H9 (cell line): ENCODE measurements around the gene NOMO2. TPM values are rescaled to one million over a fixed set of nuclear protein-coding genes. Genes with fewer than 3 reads are reported as not detected.
"Not testable (repeated sequence)": the region's sequence is repeated elsewhere in the genome, so short reads cannot be mapped to it uniquely, and the experiment has no call there.

Experiments
- DNase-seq: peaks from one replicate; pipeline ENCODE4 v3.0.0-alpha.2; 2017
- H2AFZ ChIP-seq: one replicate; pipeline ENCODE4 v1.6.1; 2013; ENCODE audit warnings: mild to moderate bottlenecking, low read length, control low read depth, moderate library complexity
- H2AK5ac ChIP-seq: 2 replicates; pipeline ENCODE4 v1.6.1; 2013; ENCODE audit warnings: low read length, control low read depth, mixed read lengths; ENCODE audit not compliant: insufficient read length
- H2BK120ac ChIP-seq: one replicate; pipeline ENCODE4 v1.6.1; 2013; ENCODE audit warnings: low read depth, mild to moderate bottlenecking, low read length, control low read depth, inconsistent platforms; ENCODE audit not compliant: poor library complexity, severe bottlenecking
- H2BK12ac ChIP-seq: 2 replicates; pipeline ENCODE4 v1.6.1; 2013; ENCODE audit warnings: low read length, control low read depth, mixed read lengths, low read depth; ENCODE audit not compliant: insufficient read length
- H2BK15ac ChIP-seq: 2 replicates; pipeline ENCODE4 v1.6.1; 2013; ENCODE audit warnings: low read depth, low read length, control low read depth
- H2BK20ac ChIP-seq: one replicate; pipeline ENCODE4 v1.6.1; 2013; ENCODE audit warnings: low read depth, mild to moderate bottlenecking, low read length, control low read depth, inconsistent platforms; ENCODE audit not compliant: poor library complexity, severe bottlenecking
- H2BK5ac ChIP-seq: 2 replicates; pipeline ENCODE4 v1.6.1; 2013; ENCODE audit warnings: low read length, control low read depth, mixed read lengths; ENCODE audit not compliant: insufficient read length
- H3K14ac ChIP-seq: 2 replicates; pipeline ENCODE4 v1.6.1; 2013; ENCODE audit warnings: low read length, control low read depth; ENCODE audit not compliant: insufficient read depth
- H3K18ac ChIP-seq: 2 replicates; pipeline ENCODE4 v1.6.1; 2013; ENCODE audit warnings: low read depth, mild to moderate bottlenecking, mixed read lengths, low read length, control low read depth; ENCODE audit not compliant: insufficient read length
- H3K23ac ChIP-seq: 2 replicates; pipeline ENCODE4 v1.6.1; 2013; ENCODE audit warnings: low read length, control low read depth, mixed read lengths, low read depth; ENCODE audit not compliant: insufficient read length
- H3K23me2 ChIP-seq: 2 replicates; pipeline ENCODE4 v1.6.1; 2013; ENCODE audit warnings: low read depth, mild to moderate bottlenecking, mixed read lengths, low read length, control low read depth; ENCODE audit not compliant: insufficient read length, poor library complexity, severe bottlenecking
- H3K27ac ChIP-seq: 2 replicates; pipeline ENCODE4 v1.5.1; 2013; ENCODE audit warnings: low read length, control low read depth, mixed read lengths, low read depth; ENCODE audit not compliant: insufficient read length
- H3K27me3 ChIP-seq: 2 replicates; pipeline ENCODE4 v1.6.1; 2013; ENCODE audit warnings: low read length, control low read depth, inconsistent platforms; ENCODE audit not compliant: insufficient read depth
- H3K4ac ChIP-seq: 2 replicates; pipeline ENCODE4 v1.6.1; 2013; ENCODE audit warnings: low read depth, mild to moderate bottlenecking, control low read depth, inconsistent platforms, low read length, moderate library complexity
- H3K4me1 ChIP-seq: 2 replicates; pipeline ENCODE4 v1.6.1; 2013; ENCODE audit warnings: low read length, control low read depth, inconsistent platforms; ENCODE audit not compliant: insufficient read depth
- H3K4me2 ChIP-seq: 2 replicates; pipeline ENCODE4 v1.6.1; 2013; ENCODE audit warnings: low read length, control low read depth, mixed read lengths; ENCODE audit not compliant: insufficient read length, insufficient read depth
- H3K56ac ChIP-seq: 2 replicates; pipeline ENCODE4 v1.6.1; 2013; ENCODE audit warnings: low read depth, mild to moderate bottlenecking, mixed read lengths, low read length, control low read depth; ENCODE audit not compliant: insufficient read length
- H3K79me1 ChIP-seq: 2 replicates; pipeline ENCODE4 v1.6.1; 2013; ENCODE audit warnings: low read depth, mild to moderate bottlenecking, moderate library complexity, low read length, control low read depth, inconsistent platforms; ENCODE audit not compliant: insufficient read depth, poor library complexity, severe bottlenecking
- H3K79me2 ChIP-seq: 2 replicates; pipeline ENCODE4 v1.6.1; 2013; ENCODE audit warnings: low read length, control low read depth, inconsistent platforms; ENCODE audit not compliant: insufficient read depth
- H3K9ac ChIP-seq: 2 replicates; pipeline ENCODE4 v1.6.1; 2013; ENCODE audit warnings: low read length, control low read depth, mixed read lengths; ENCODE audit not compliant: insufficient read length; ENCODE audit errors: extremely low read depth
- H3K9me3 ChIP-seq: one replicate; pipeline ENCODE4 v1.6.1; 2013; ENCODE audit warnings: low read depth, low read length, inconsistent platforms; ENCODE audit not compliant: control insufficient read depth
- H3T11ph ChIP-seq: one replicate; pipeline ENCODE4 v1.6.1; 2013; ENCODE audit warnings: mild to moderate bottlenecking, low read length, control low read depth, inconsistent platforms
- H4K20me1 ChIP-seq: one replicate; pipeline ENCODE4 v1.6.1; 2013; ENCODE audit not compliant: control insufficient read depth, insufficient read length, insufficient read depth
- H4K5ac ChIP-seq: 2 replicates; pipeline ENCODE4 v1.6.1; 2013; ENCODE audit warnings: low read depth, mild to moderate bottlenecking, mixed read lengths, low read length, control low read depth; ENCODE audit not compliant: insufficient read length
- H4K8ac ChIP-seq: replicated peaks from 2 replicates; pipeline ENCODE4 v1.6.1; 2013; ENCODE audit warnings: low read length, control low read depth, mixed read lengths, low read depth; ENCODE audit not compliant: insufficient read length
- H4K91ac ChIP-seq: 2 replicates; pipeline ENCODE4 v1.6.1; 2013; ENCODE audit warnings: low read depth, mild to moderate bottlenecking, moderate library complexity, mixed read lengths, low read length, control low read depth; ENCODE audit not compliant: insufficient read length
- H3K27ac Mint-ChIP-seq, 3 experiments: 2 replicates in 2 of 3; 3 replicates in 1 of 3; pipeline ENCODE4 v1.8.0; 2020 to 2021; ENCODE audit warnings: mixed read lengths in 3 of 3, mild to moderate bottlenecking in 1 of 3, moderate library complexity in 1 of 3
- H3K27me3 Mint-ChIP-seq: 2 replicates; pipeline ENCODE4 v1.8.0; 2021; ENCODE audit warnings: low read depth, mild to moderate bottlenecking, moderate library complexity, mixed read lengths
- H3K36me3 Mint-ChIP-seq, 3 experiments: 2 replicates in 2 of 3; 3 replicates in 1 of 3; pipeline ENCODE4 v1.8.0; 2020 to 2021; ENCODE audit warnings: low read depth in 3 of 3, mixed read lengths in 3 of 3; ENCODE audit not compliant: insufficient read depth in 1 of 3
- H3K4me1 Mint-ChIP-seq, 2 experiments: 2 replicates each; pipeline ENCODE4 v1.8.0; 2020; ENCODE audit warnings: mixed read lengths in 2 of 2
- H3K4me3 Mint-ChIP-seq, 2 experiments: 2 replicates in 1 of 2; 3 replicates in 1 of 2; pipeline ENCODE4 v1.8.0; 2020 to 2021; ENCODE audit warnings: mild to moderate bottlenecking in 2 of 2, mixed read lengths in 2 of 2, moderate library complexity in 1 of 2
- H3K9me3 Mint-ChIP-seq, 2 experiments: 2 replicates in 1 of 2; 3 replicates in 1 of 2; pipeline ENCODE4 v1.8.0; 2020; ENCODE audit warnings: mild to moderate bottlenecking in 2 of 2, mixed read lengths in 2 of 2, moderate library complexity in 1 of 2
- WGBS: extraction: QIAGEN DNeasy Blood & Tissue Kit; methylation state at CpG from one replicate; pipeline ENCODE4 v1.1.7; 2013; ENCODE audit warnings: missing lambda C conversion rate, low lambda C conversion rate, mixed read lengths; ENCODE audit not compliant: insufficient read length; ENCODE audit errors: extremely low coverage; 5-methylcytosine and 5-hydroxymethylcytosine counted together
- total RNA-seq: library from RNA; stranded (reverse); gene quantifications from 2 replicates; pipeline ENCODE4 v1.2.1, GENCODE V29; 2021

Gene NOMO2
- total RNA-seq, 1 experiment from 2014 or later, result 100 TPM

GRCh38 chr16:18579261-18579660, 17.4 kb upstream of the NOMO2 start:
- H3K27ac ChIP-seq, H4K91ac ChIP-seq, H3K23ac ChIP-seq, H2BK5ac ChIP-seq, H3T11ph ChIP-seq, H4K5ac ChIP-seq, H2AFZ ChIP-seq, H4K20me1 ChIP-seq, DNase-seq, H3K4ac ChIP-seq, H3K4me2 ChIP-seq, H3K56ac ChIP-seq, H3K27me3 Mint-ChIP-seq, H2BK12ac ChIP-seq, H2AK5ac ChIP-seq, H3K4me1 ChIP-seq, H3K18ac ChIP-seq, H3K79me2 ChIP-seq, H3K79me1 ChIP-seq, H3K27me3 ChIP-seq, H3K23me2 ChIP-seq, H3K9me3 Mint-ChIP-seq, H3K14ac ChIP-seq, H2BK15ac ChIP-seq, H4K8ac ChIP-seq, H3K27ac Mint-ChIP-seq, H3K4me3 Mint-ChIP-seq, H2BK20ac ChIP-seq, H3K9ac ChIP-seq, H3K9me3 ChIP-seq, H3K4me1 Mint-ChIP-seq, H2BK120ac ChIP-seq, H3K36me3 Mint-ChIP-seq: not testable (repeated sequence)
- WGBS, result no CpG with 5 or more reads among the region's 2 CpGs

- not testable (repeated sequence) for H2BK12ac ChIP-seq, H4K91ac ChIP-seq, H3K4me1 ChIP-seq, H3K27ac Mint-ChIP-seq, H3K23ac ChIP-seq, H2BK120ac ChIP-seq, H3K36me3 Mint-ChIP-seq, H4K20me1 ChIP-seq, H4K8ac ChIP-seq, H2BK5ac ChIP-seq, H3K27ac ChIP-seq, H3K18ac ChIP-seq, H3K79me1 ChIP-seq, H3K9me3 ChIP-seq, DNase-seq, H3K23me2 ChIP-seq, H3K27me3 Mint-ChIP-seq, H3K4ac ChIP-seq, H3K9me3 Mint-ChIP-seq, H3K79me2 ChIP-seq, H4K5ac ChIP-seq, H3K4me1 Mint-ChIP-seq, H3K56ac ChIP-seq, H2BK15ac ChIP-seq, H2BK20ac ChIP-seq, H2AFZ ChIP-seq, H3K9ac ChIP-seq, H3K14ac ChIP-seq, H3K27me3 ChIP-seq, H3K4me3 Mint-ChIP-seq, H3K4me2 ChIP-seq, H3T11ph ChIP-seq, H2AK5ac ChIP-seq
- WGBS, result no CpG with 5 or more reads among the region's 1 CpG
Observed at GRCh38 chr16:18577942-18578341, 16.0 kb upstream of the NOMO2 start.
